Measurements from ENCODE around the gene GPR33. TPM values are rescaled to one million over a fixed set of nuclear protein-coding genes. Genes with fewer than 3 reads are reported as not detected.
A peak's percentile ranks its signal among the peaks of the same experiment; 100 is the strongest.

Gene GPR33, protein sequence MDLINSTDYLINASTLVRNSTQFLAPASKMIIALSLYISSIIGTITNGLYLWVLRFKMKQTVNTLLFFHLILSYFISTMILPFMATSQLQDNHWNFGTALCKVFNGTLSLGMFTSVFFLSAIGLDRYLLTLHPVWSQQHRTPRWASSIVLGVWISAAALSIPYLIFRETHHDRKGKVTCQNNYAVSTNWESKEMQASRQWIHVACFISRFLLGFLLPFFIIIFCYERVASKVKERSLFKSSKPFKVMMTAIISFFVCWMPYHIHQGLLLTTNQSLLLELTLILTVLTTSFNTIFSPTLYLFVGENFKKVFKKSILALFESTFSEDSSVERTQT
- not detected in 2 replicates for polyA plus RNA-seq (2013)

DNA sequence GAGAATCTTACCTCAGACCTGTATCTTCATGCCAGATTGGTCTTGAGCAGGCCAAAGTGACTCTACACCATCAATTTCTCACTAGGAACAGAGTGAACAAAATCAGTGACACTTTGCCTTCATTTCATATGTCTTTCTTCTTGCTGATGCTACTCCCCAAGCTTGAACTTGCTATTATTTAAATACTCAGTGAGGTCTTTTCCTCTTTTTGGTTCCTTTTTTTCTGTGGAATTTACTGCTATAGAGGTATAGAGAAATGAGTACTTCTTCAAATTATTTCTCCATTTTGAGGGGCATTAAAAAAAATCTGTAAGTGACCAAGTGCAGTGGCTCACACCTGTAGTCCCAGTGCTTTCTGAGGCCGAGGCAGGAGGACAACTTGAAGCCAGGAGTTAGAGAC is at the start of gene GPR33:
Gene GPR33, minus strand, starts transcription at position 154 of the 400 bp plus-strand sequence. CDS start 4,074 bp downstream, outside the sequence.
- H3K18ac ChIP-seq (ENCODE audit: low read length): no peak within 1 kb of the TSS
- no peak within 1 kb of the TSS for H4K12ac ChIP-seq (ENCODE audit: low read depth, low read length)
- H2BK120ac ChIP-seq (ENCODE audit: insufficient read depth, low read length, poor library complexity): no peak within 1 kb of the TSS
- no peak within 1 kb of the TSS for H4K91ac ChIP-seq (ENCODE audit: low read depth, low read length)
- H3K14ac ChIP-seq (ENCODE audit: low read length): no peak within 1 kb of the TSS
- H2AFZ ChIP-seq (ENCODE audit: insufficient read depth, low read length, poor library complexity): no peak within 1 kb of the TSS
- H3K79me1 ChIP-seq (ENCODE audit: low read length): no peaks in the 10 kb centered on the region
- H3K9me3 ChIP-seq (ENCODE audit: insufficient read depth, low read depth, low read length): no peaks in the 10 kb centered on the region
- no peaks in the 10 kb centered on the region for H3K36me3 ChIP-seq (ENCODE audit: control insufficient read depth in 1 of 2, insufficient read depth in 2 of 2, low read length in 2 of 2)
- H3K4ac ChIP-seq (ENCODE audit: low read depth, low read length): no peak within 1 kb of the TSS
- H3K27me3 ChIP-seq (ENCODE audit: insufficient read depth, low read length): no peaks in the 10 kb centered on the region
- H2BK5ac ChIP-seq (ENCODE audit: low read depth, low read length, poor library complexity): no peak within 1 kb of the TSS
- H3K23ac ChIP-seq (ENCODE audit: low read length): no peak within 1 kb of the TSS
- no CpG with 5 or more reads among the region's 1 CpG for WGBS (ENCODE audit: extremely low coverage, insufficient coverage, insufficient read length)
- H4K8ac ChIP-seq (ENCODE audit: low read depth, low read length): no peak within 1 kb of the TSS
- H3K4me3 ChIP-seq (ENCODE audit: low read depth, low read length): no peak within 1 kb of the TSS
- no peak within 1 kb of the TSS for H3K27ac ChIP-seq (ENCODE audit: low read depth, low read length)
- no peak within 1 kb of the TSS for H3K4me2 ChIP-seq (ENCODE audit: low read length)
- no peak within 1 kb of the TSS for H2AK5ac ChIP-seq (ENCODE audit: low read length)
- H3K4me1 ChIP-seq (ENCODE audit: control insufficient read depth in 1 of 2, insufficient read depth in 2 of 2, low read length in 2 of 2): no peaks in the 10 kb centered on the region
- no peaks in the 10 kb centered on the region for H3K79me2 ChIP-seq (ENCODE audit: control insufficient read depth, insufficient read depth, low read length, poor library complexity)
- H2BK12ac ChIP-seq (ENCODE audit: low read length): no peak within 1 kb of the TSS
- no peak for DNase-seq
- no peak within 1 kb of the TSS for H3K9ac ChIP-seq (ENCODE audit: low read length)

DNA sequence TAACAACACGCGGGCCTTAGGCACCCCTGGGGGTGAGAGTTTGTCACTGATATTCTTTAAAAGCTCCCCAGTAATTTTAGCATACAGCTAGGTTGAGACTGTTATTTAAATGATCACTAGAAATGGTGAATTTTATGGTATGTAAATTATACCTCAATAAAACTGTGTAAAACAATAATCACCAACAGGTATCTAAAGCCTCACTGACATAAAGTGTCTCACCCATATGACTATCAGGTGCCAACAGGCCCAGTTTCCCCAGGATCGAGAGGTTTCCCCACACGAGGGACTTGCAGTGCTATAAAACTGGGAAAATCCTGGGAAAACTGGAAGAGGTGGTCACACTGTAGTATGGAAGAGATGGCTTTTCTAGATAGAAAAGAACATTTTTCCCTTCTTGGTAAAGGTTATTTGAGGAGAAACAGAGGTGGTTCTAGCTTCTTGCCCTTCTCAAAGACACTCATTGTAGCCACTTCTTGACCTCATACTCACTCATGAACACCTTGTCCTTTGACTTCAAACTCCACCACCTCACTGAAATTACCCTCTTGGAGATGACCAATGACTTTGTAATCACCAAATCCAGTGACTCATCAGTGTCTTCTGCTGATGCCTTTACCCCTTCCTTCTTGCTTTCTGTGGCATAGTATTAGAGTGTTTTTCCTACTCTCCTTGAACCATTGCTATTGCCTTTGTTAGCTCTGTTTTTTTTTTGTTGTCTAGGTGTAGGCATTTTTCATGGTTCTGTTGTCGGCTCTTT is 48.5 kb upstream of the GPR33 start:
- H3K18ac ChIP-seq (ENCODE audit: low read length): no peak overlapping the region
- H3K23ac ChIP-seq (ENCODE audit: low read length): no peak overlapping the region
- no peak overlapping the region for H2BK12ac ChIP-seq (ENCODE audit: low read length)
- no peak overlapping the region for H3K14ac ChIP-seq (ENCODE audit: low read length)
- H3K27ac ChIP-seq (ENCODE audit: low read depth, low read length): no peak overlapping the region
- H4K12ac ChIP-seq (ENCODE audit: low read depth, low read length): no peak overlapping the region
- H3K4ac ChIP-seq (ENCODE audit: low read depth, low read length): no peak overlapping the region
- H2BK120ac ChIP-seq (ENCODE audit: insufficient read depth, low read length, poor library complexity): no peak overlapping the region
- no CpG with 5 or more reads among the region's 5 CpGs for WGBS (ENCODE audit: extremely low coverage, insufficient coverage, insufficient read length)
- H3K4me1 ChIP-seq (ENCODE audit: control insufficient read depth in 1 of 2, insufficient read depth in 2 of 2, low read length in 2 of 2): no peaks in the 10 kb centered on the region
- H3K4me3 ChIP-seq (ENCODE audit: low read depth, low read length): no peak overlapping the region
- H3K4me2 ChIP-seq (ENCODE audit: low read length): no peak overlapping the region
- no peaks in the 10 kb centered on the region for H3K27me3 ChIP-seq (ENCODE audit: insufficient read depth, low read length)
- DNase-seq: no peak
- H4K8ac ChIP-seq (ENCODE audit: low read depth, low read length): no peak overlapping the region
- no peak overlapping the region for H2AK5ac ChIP-seq (ENCODE audit: low read length)
- no peaks in the 10 kb centered on the region for H3K9me3 ChIP-seq (ENCODE audit: insufficient read depth, low read depth, low read length)
- no peak overlapping the region for H2AFZ ChIP-seq (ENCODE audit: insufficient read depth, low read length, poor library complexity)
- no peak overlapping the region for H2BK5ac ChIP-seq (ENCODE audit: low read depth, low read length, poor library complexity)
- no peaks in the 10 kb centered on the region for H3K36me3 ChIP-seq (ENCODE audit: control insufficient read depth in 1 of 2, insufficient read depth in 2 of 2, low read length in 2 of 2)
- H3K79me1 ChIP-seq (ENCODE audit: low read length): no peaks in the 10 kb centered on the region
- H4K91ac ChIP-seq (ENCODE audit: low read depth, low read length): no peak overlapping the region
- H3K79me2 ChIP-seq (ENCODE audit: control insufficient read depth, insufficient read depth, low read length, poor library complexity): no peaks in the 10 kb centered on the region
- no peak overlapping the region for H3K9ac ChIP-seq (ENCODE audit: low read length)

DNA sequence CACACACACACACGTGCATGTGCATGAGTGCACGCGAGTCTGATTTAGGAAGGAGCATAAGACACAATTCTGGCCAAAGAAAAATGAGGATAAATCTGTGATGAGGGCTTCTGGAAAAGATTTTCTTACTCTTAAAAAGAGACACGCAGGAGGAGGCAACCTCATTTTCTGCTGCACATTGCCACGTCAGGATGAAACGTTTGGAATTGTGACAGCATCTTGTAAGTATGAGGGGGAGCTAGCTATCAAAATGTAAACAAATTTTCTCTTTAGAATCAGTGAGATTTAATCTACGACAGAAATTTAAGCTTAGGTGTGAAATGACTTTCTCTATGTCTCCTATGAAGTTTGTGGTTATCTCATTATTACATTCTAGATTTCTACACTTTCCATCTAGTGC is 42.3 kb upstream of the GPR33 start:
- WGBS (ENCODE audit: extremely low coverage, insufficient coverage, insufficient read length): no CpG with 5 or more reads among the region's 7 CpGs
- H3K23ac ChIP-seq (ENCODE audit: low read length): no peak overlapping the region

DNA sequence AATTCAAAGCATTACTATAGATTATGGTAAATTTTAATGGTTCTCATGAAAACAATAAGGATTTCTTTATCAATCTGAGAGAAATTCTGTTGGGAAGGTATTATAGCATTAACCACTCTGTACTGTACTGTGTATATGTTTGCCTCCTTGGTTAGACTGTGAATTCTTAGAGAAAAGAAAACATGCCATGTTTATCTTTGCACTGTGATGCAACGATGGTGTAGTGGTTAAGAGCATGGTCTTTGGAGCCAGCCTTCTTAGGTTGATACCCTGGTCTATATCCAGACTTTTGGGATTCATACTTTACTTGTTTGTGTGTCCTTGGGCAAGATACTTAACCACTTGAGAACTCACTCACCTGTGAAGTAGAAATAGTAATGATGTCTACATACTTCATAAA is 41.2 kb upstream of the GPR33 start:
- Histone ChIP-seq H3K27me3 (ENCODE audit: insufficient read depth, low read length) (no peaks in the 10 kb centered on the region), H3K36me3 (ENCODE audit: control insufficient read depth in 1 of 2, insufficient read depth in 2 of 2, low read length in 2 of 2) (no peaks in the 10 kb centered on the region), H3K14ac (ENCODE audit: low read length) (no peak overlapping the region), H4K8ac (ENCODE audit: low read depth, low read length) (no peak overlapping the region), H3K4me3 (ENCODE audit: low read depth, low read length) (no peak overlapping the region), H2BK5ac (ENCODE audit: low read depth, low read length, poor library complexity) (no peak overlapping the region), H3K27ac (ENCODE audit: low read depth, low read length) (no peak overlapping the region), H4K12ac (ENCODE audit: low read depth, low read length) (no peak overlapping the region), H3K4ac (ENCODE audit: low read depth, low read length) (no peak overlapping the region), H2AK5ac (ENCODE audit: low read length) (no peak overlapping the region), H3K79me2 (ENCODE audit: control insufficient read depth, insufficient read depth, low read length, poor library complexity) (no peaks in the 10 kb centered on the region), H2AFZ (ENCODE audit: insufficient read depth, low read length, poor library complexity) (no peak overlapping the region), H3K23ac (ENCODE audit: low read length) (no peak overlapping the region), H3K18ac (ENCODE audit: low read length) (no peak overlapping the region), H3K9ac (ENCODE audit: low read length) (no peak overlapping the region), H4K91ac (ENCODE audit: low read depth, low read length) (no peak overlapping the region), H2BK12ac (ENCODE audit: low read length) (no peak overlapping the region), H3K9me3 (ENCODE audit: insufficient read depth, low read depth, low read length) (no peaks in the 10 kb centered on the region), H2BK120ac (ENCODE audit: insufficient read depth, low read length, poor library complexity) (no peak overlapping the region), H3K79me1 (ENCODE audit: low read length) (no peaks in the 10 kb centered on the region), H3K4me1 (ENCODE audit: control insufficient read depth in 1 of 2, insufficient read depth in 2 of 2, low read length in 2 of 2) (no peaks in the 10 kb centered on the region), H3K4me2 (ENCODE audit: low read length) (no peak overlapping the region)
- DNase-seq: no peak
- WGBS (ENCODE audit: extremely low coverage, insufficient coverage, insufficient read length): no CpG with 5 or more reads among the region's 1 CpG

More for the DNA sequence above, 42.3 kb upstream of the GPR33 start:
- peak in 1 of 2 donors; percentile 16 for DNase-seq
- Histone ChIP-seq H3K9ac (ENCODE audit: low read length) (no peak overlapping the region), H3K4ac (ENCODE audit: low read depth, low read length) (no peak overlapping the region), H2BK12ac (ENCODE audit: low read length) (no peak overlapping the region), H3K27ac (ENCODE audit: low read depth, low read length) (no peak overlapping the region), H3K4me2 (ENCODE audit: low read length) (no peak overlapping the region), H2BK120ac (ENCODE audit: insufficient read depth, low read length, poor library complexity) (no peak overlapping the region), H3K14ac (ENCODE audit: low read length) (no peak overlapping the region), H3K27me3 (ENCODE audit: insufficient read depth, low read length) (no peaks in the 10 kb centered on the region), H4K8ac (ENCODE audit: low read depth, low read length) (no peak overlapping the region), H2AK5ac (ENCODE audit: low read length) (no peak overlapping the region), H4K12ac (ENCODE audit: low read depth, low read length) (no peak overlapping the region), H2AFZ (ENCODE audit: insufficient read depth, low read length, poor library complexity) (no peak overlapping the region), H3K4me1 (ENCODE audit: control insufficient read depth in 1 of 2, insufficient read depth in 2 of 2, low read length in 2 of 2) (no peaks in the 10 kb centered on the region), H3K9me3 (ENCODE audit: insufficient read depth, low read depth, low read length) (no peaks in the 10 kb centered on the region), H3K36me3 (ENCODE audit: control insufficient read depth in 1 of 2, insufficient read depth in 2 of 2, low read length in 2 of 2) (no peaks in the 10 kb centered on the region), H4K91ac (ENCODE audit: low read depth, low read length) (no peak overlapping the region), H3K18ac (ENCODE audit: low read length) (no peak overlapping the region), H3K4me3 (ENCODE audit: low read depth, low read length) (no peak overlapping the region), H2BK5ac (ENCODE audit: low read depth, low read length, poor library complexity) (no peak overlapping the region), H3K79me1 (ENCODE audit: low read length) (no peaks in the 10 kb centered on the region), H3K79me2 (ENCODE audit: control insufficient read depth, insufficient read depth, low read length, poor library complexity) (no peaks in the 10 kb centered on the region)
